Loucy (cell line): ENCODE results near the gene PSMC6.

Experiments used
- EZH2phosphoT487 ChIP-seq: fragments of 200-600 bp; IDR thresholded peaks from 2 replicates; pipeline ENCODE4 v1.6.1; 2018; ENCODE audit warnings: antibody characterized with exemption, mild to moderate bottlenecking, moderate library complexity, borderline replicate concordance
- TF ChIP-seq, protein P1 (sequence below): fragments of 200-600 bp; sonication (generic); conservative IDR thresholded peaks from 2 replicates; pipeline ENCODE4 v1.5.1; 2014; ENCODE audit warnings: mild to moderate bottlenecking, antibody characterized with exemption, low read length

DNA sequence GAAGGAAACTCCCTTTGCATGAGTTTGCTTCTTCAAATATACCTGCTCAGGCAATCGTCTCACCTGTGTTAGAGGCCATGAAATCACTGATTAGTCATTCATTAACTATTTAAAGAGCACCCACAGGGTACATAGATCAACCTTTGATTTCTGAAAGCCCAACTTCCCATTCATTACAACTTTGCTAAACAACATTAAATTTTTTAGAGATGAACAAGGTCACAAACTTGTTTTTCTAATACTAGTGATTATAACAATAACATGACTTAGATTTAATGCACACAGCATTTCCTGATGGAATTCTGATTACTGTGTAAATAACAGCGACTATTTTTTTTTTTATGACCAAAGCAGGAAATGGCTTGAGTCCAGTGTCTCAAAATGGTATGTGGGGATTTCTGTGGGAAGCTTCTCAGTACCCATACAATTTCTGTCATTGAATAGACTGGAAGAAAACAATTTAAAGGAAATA is 6.3 kb upstream of the PSMC6 start:
- TF ChIP-seq, protein P1, sequence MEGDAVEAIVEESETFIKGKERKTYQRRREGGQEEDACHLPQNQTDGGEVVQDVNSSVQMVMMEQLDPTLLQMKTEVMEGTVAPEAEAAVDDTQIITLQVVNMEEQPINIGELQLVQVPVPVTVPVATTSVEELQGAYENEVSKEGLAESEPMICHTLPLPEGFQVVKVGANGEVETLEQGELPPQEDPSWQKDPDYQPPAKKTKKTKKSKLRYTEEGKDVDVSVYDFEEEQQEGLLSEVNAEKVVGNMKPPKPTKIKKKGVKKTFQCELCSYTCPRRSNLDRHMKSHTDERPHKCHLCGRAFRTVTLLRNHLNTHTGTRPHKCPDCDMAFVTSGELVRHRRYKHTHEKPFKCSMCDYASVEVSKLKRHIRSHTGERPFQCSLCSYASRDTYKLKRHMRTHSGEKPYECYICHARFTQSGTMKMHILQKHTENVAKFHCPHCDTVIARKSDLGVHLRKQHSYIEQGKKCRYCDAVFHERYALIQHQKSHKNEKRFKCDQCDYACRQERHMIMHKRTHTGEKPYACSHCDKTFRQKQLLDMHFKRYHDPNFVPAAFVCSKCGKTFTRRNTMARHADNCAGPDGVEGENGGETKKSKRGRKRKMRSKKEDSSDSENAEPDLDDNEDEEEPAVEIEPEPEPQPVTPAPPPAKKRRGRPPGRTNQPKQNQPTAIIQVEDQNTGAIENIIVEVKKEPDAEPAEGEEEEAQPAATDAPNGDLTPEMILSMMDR, result no peak
- TF ChIP-seq EZH2phosphoT487, result no peak
